ENCODE data around the gene ZNF407.

Gene ZNF407

GRCh38 chr18:74679006-74679678 is 81.5 kb downstream of the ZNF407 start:
- no peak for DNase-seq (ENCODE audit: low read depth)

DNA sequence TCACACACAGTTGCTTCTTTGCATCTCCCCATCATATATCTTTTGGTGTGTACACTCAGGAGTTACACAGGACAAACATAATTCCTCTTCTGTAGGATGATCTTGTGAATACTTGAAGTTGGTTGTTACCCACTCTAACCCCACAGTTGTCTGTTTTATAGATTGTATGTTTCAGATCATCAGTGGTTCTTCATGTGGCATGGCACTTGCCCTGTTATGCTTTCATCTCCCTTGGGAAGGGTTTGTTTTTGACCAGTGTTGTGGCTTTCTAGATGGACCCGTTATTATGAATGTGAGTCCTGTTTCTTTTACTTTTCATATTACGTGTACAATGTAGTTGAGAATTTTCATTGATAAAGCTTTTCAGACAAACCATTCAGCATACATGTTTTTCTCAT is 82.0 kb downstream of the ZNF407 start:
- DNase-seq (ENCODE audit: low read depth) = no peak

- no peak for DNase-seq (ENCODE audit: low read depth)
These were observed 84.7 kb downstream of the ZNF407 start for GRCh38 chr18:74682141-74682990.

DNA sequence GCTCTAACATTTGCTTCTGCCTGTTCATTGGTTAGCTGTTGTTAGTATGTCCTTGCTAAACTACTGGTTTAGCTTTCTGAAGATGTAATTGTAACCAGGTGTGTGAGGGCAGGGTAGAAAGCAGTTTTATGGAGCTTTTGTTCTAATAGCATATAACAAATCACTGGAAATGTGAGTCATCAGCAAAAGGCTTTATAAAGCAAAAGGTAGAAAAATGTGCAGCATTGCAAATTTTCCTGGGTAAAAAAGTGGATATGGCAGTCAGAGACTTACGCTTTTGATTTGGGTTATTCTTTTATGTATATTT is 85.3 kb downstream of the ZNF407 start:
- DNase-seq (ENCODE audit: low read depth) = peak; percentile 21

DNA sequence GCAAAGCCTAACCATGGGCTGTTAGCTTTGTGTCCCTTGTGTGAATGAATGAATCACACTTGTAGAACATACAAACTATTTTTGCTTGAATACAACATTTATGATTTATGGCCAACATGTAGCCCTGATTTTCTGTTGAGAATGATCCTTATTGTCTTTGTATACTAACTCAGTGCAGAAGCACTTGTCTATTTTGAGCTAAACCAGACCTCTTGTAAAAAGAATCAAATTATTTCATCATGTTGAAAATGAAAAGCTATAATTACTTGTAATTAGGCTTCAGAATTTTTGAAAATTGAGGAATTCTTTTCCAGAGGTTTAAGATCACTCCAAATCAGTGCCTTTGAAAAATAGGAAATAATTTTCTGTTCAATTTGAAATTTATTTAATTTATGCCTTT is 85.9 kb downstream of the ZNF407 start:
- no peak for DNase-seq (ENCODE audit: low read depth)

GRCh38 chr18:74689251-74689650 is 91.6 kb downstream of the ZNF407 start:
- DNase-seq (ENCODE audit: low read depth) = peak; percentile 24

- no peak for DNase-seq (ENCODE audit: low read depth)
These were observed 94.8 kb downstream of the ZNF407 start for GRCh38 chr18:74692367-74693013.

- DNase-seq (ENCODE audit: low read depth) = no peak
These were observed 96.8 kb downstream of the ZNF407 start for GRCh38 chr18:74694436-74694835.

GRCh38 chr18:74695170-74695569 is 97.5 kb downstream of the ZNF407 start:
- no peak for DNase-seq (ENCODE audit: low read depth)

DNA sequence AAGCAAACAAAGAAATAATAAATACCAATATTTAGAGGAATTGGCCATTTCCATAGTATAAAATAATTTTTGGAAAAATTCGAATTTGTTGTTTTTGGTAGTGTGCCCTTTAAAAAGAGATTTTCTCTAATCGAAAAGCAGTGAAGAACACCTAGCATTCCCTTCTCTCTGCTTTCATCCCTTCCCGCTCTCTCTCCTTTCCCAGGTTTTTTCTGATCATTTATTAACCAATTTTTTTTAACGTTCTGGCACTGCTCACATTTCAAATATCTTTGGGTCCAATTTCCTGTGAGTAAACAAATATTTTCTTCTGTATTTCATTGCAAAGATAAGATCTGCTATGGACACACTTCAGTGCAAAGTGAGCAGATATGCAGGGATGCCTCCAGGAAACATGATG is 101.2 kb downstream of the ZNF407 start:
- no peak for DNase-seq (ENCODE audit: low read depth)

DNA sequence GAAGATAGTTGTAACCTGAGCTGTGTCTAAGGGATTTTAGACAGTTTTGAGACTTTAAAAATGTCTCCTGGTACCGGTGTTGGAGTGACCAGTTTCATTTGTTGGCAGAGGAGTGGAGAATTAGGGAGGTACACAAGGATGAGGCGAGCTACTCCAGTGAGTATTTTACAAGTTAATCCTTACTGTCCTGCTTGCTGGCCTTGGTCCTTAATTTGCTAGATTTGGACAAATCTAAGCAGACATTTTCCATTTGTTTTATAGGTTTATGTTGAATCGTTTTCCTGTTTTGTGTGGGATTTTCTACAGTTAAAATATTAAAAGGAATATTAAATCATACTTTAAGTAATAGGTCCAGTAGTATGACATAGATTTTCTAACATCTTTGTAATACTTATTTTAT is 101.8 kb downstream of the ZNF407 start:
- DNase-seq (ENCODE audit: low read depth) = no peak

DNA sequence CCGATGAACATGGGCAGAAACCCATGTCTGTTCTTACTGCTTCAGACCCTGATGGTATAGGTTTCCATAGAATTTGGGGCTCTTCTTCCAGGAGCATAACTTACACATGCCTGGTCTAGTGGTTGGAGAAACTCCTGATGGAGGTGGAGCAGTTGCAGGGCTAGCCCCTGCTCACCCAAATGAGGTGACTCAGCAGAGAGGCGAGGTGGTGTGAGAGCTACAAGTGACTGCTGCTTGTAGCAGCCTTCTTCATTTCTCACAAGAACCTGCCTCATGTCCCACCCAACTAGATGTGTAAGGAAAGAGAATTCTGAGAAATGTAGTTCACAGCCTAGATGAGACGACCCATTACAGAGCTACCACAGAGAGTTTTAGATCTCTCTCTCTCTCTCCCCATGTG is 105.3 kb downstream of the ZNF407 start:
- no peak for DNase-seq (ENCODE audit: low read depth)

DNA sequence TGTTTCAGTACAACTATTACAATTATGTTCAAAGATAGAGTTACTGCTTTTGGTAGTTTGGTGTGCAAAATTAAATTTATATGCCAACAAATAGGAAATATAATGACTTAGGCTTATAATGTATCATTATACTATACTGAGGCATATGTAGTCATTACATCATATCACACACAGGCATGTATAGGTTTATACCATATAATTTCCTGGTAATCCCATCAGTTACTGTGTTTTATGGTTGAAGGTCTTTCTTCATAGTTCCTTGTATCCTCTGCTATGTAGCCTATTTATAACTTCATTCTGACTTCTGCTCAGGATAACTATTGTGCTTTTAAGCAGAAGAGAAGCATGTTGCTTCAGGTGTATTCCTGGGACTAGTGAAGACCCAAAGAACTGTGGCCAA is 110.5 kb downstream of the ZNF407 start:
- no peak for DNase-seq (ENCODE audit: low read depth)

- DNase-seq (ENCODE audit: low read depth) = no peak
These were observed 111.8 kb downstream of the ZNF407 start for GRCh38 chr18:74709452-74709851.

GRCh38 chr18:74714120-74714519 is 116.5 kb downstream of the ZNF407 start:
- DNase-seq (ENCODE audit: low read depth) = no peak

DNA sequence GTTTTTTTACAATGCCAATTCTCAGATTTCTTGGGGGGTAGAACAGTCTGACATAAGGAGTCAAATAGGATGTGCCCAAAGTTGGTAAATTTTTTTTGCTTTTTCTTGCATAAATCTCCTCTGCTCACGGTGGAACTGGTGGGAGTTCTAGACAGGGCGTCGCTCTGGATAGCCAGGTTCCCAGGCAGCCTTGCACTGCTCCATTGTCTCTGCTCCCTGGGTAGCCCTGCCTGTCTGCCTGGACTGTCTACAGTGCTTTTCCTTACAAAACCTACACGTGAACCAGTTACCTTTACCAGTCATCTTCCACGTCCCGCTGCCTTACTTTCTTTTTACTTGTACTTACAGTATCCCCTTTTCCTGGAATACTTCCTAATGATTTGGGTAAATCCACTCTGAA is 117.1 kb downstream of the ZNF407 start:
- DNase-seq (ENCODE audit: low read depth) = no peak

DNA sequence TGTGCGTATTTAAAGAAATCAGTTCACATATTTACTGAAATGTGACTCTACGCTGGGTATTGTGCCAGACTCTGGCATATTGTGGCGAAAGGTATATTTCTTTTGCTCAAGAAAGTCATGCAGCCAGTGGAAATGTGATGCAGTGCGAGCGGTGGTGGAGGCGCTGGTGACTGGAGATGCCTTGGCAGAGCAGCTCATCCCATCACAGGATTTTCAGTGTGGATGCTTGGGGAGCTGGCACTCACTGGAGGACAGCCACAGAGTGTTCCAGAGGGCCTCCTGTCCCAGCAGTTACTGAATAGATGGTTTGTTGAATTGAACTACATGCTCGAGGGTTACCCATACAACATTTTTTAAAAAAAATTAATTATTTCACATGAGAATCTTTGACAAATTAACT is 117.6 kb downstream of the ZNF407 start:
- DNase-seq (ENCODE audit: low read depth) = no peak

- no peak for DNase-seq (ENCODE audit: low read depth)
These were observed 118.4 kb downstream of the ZNF407 start for GRCh38 chr18:74715865-74716712.

GRCh38 chr18:74718312-74718711 is 120.6 kb downstream of the ZNF407 start:
- DNase-seq (ENCODE audit: low read depth) = no peak

DNA sequence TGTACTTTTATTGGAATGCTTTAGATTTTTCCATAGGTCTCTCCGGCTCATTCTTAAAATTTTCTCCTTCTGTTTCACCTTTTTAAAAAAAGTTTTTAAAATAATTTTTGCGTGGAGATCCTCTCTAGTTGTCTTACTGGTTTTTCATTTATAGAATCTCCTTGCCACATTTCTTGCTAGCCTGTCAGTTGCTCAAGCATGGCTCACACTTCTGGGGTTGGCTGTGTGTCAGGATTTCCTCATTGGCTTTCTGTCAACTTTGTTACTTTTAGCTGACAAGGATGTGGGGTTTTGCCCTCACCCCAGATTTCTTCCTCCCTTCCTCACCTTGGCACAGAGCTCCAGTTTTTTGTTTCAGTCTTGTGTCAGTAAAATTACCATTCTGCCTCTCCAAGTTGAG is 124.6 kb downstream of the ZNF407 start:
- peak; percentile 48 for DNase-seq (ENCODE audit: low read depth)

DNA sequence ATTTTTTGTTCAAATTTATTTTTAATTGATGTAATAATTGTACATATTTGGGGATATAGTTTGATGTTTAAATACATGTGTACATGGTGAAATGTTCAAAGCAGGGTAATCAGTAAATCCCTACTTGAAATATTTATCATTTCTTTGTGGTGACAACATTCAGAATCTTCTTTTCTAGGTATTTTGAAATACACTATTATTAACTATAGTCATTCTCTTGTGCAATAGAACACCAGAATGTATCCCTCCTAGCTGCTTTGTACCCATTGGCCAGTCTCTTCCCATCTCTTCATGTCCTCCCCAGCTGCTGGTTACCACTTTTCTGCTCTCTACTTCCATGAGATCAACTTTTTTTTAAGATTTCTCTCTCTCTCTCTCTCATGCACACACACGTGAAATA is 126.5 kb downstream of the ZNF407 start:
- DNase-seq (ENCODE audit: low read depth) = peak; percentile 21

DNA sequence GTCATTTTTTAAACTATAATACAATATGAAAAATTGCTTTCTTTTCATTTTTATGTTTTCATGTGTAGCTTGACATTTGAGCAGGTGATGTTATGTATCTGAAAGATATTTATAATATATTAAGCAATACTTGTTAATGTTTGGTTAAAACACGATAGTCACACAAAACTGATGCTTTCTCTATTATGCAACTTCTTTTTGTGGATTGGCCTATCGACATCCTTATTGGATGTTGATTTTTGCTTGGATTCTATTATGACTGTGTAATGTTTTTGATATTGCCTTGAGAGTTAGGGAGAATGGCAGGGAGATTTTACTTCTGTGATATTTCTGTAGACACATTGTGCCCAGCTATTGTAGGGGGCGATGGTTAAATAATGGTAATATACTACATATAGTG is 128.0 kb downstream of the ZNF407 start:
- no peak for DNase-seq (ENCODE audit: low read depth)
